PC-3 (cell line): ENCODE data around the gene NOCT.

Experiments used
- EZH2 ChIP-seq: fragments of 300-600 bp; sonication (generic); IDR thresholded peaks from one replicate; pipeline ENCODE4 v1.6.1; 2017; ENCODE audit warnings: antibody characterized with exemption, mild to moderate bottlenecking, low read length; ENCODE audit not compliant: unreplicated experiment
- EZH2phosphoT487 ChIP-seq: fragments of 300-600 bp; sonication (generic); IDR thresholded peaks from 2 replicates; pipeline ENCODE4 v1.6.1; 2018; ENCODE audit warnings: mild to moderate bottlenecking, antibody characterized with exemption, low read length, borderline replicate concordance
- TF ChIP-seq, protein P1 (sequence below): fragments of 300-600 bp; sonication (generic); conservative IDR thresholded peaks from 2 replicates; pipeline ENCODE4 v1.5.1; 2017; ENCODE audit warnings: antibody characterized with exemption, low read depth, mild to moderate bottlenecking, low read length

DNA sequence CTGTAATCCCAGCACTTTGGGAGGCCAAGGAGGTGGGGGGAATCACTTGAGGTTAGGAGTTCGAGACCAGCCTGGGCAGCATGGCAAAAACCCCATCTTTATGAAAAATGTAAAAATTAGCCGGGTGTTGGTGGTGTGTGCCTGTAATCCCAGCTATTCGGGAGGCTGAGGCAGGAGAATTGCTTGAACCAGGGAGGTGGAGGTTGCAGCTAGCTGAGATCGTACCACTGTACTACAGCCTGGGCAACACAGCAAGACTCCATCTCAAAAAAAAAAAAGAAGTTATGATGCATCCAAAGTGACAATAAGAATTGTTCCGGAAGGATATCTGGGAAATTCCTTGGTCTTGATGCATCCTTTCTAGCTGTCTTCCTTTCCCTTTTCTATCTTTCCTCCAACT, 7.3 kb downstream of the NOCT start:
- TF ChIP-seq, protein P1, sequence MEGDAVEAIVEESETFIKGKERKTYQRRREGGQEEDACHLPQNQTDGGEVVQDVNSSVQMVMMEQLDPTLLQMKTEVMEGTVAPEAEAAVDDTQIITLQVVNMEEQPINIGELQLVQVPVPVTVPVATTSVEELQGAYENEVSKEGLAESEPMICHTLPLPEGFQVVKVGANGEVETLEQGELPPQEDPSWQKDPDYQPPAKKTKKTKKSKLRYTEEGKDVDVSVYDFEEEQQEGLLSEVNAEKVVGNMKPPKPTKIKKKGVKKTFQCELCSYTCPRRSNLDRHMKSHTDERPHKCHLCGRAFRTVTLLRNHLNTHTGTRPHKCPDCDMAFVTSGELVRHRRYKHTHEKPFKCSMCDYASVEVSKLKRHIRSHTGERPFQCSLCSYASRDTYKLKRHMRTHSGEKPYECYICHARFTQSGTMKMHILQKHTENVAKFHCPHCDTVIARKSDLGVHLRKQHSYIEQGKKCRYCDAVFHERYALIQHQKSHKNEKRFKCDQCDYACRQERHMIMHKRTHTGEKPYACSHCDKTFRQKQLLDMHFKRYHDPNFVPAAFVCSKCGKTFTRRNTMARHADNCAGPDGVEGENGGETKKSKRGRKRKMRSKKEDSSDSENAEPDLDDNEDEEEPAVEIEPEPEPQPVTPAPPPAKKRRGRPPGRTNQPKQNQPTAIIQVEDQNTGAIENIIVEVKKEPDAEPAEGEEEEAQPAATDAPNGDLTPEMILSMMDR = no peak
- TF ChIP-seq EZH2 = no peak
- no peak for TF ChIP-seq EZH2phosphoT487
